Endothelial cell (in vitro differentiated cells): Measurements from ENCODE around the gene TBC1D8B. TPM values are rescaled to one million over a fixed set of nuclear protein-coding genes. Genes with fewer than 3 reads are reported as not detected.
"Not testable (repeated sequence)": the region's sequence is repeated elsewhere in the genome, so short reads cannot be mapped to it uniquely, and the experiment has no call there.

Experiments used
- DNase-seq: peaks from one replicate; pipeline ENCODE4 v3.0.0; 2021; ENCODE audit warnings: low spot score
- H3K27ac Mint-ChIP-seq: one replicate; pipeline ENCODE4 v1.8.0; 2021; ENCODE audit warnings: mixed read lengths, inconsistent platforms; ENCODE audit not compliant: unreplicated experiment
- H3K27me3 Mint-ChIP-seq: one replicate; pipeline ENCODE4 v1.8.0; 2021; ENCODE audit warnings: mild to moderate bottlenecking, moderate library complexity, mixed read lengths, inconsistent platforms; ENCODE audit not compliant: unreplicated experiment
- H3K36me3 Mint-ChIP-seq: one replicate; pipeline ENCODE4 v1.8.0; 2021; ENCODE audit warnings: mild to moderate bottlenecking, low read depth, mixed read lengths, inconsistent platforms; ENCODE audit not compliant: unreplicated experiment
- H3K4me1 Mint-ChIP-seq: one replicate; pipeline ENCODE4 v1.8.0; 2021; ENCODE audit warnings: mild to moderate bottlenecking, mixed read lengths, inconsistent platforms; ENCODE audit not compliant: unreplicated experiment
- H3K4me3 Mint-ChIP-seq: one replicate; pipeline ENCODE4 v1.8.0; 2021; ENCODE audit warnings: mild to moderate bottlenecking, mixed read lengths, inconsistent platforms; ENCODE audit not compliant: unreplicated experiment
- H3K9me3 Mint-ChIP-seq: one replicate; pipeline ENCODE4 v1.8.0; 2021; ENCODE audit warnings: mixed read lengths, inconsistent platforms; ENCODE audit not compliant: unreplicated experiment
- CTCF ChIP-seq: fragments of 200-600 bp; sonication (generic); IDR thresholded peaks from one replicate; pipeline ENCODE4 v1.5.0; 2021; ENCODE audit warnings: antibody characterized with exemption; ENCODE audit not compliant: unreplicated experiment
- total RNA-seq: library from RNA; stranded (reverse); fragmentation: NEBNext Ultra II Directional; extraction: Animal tissue kit (Norgen Biotek cat#: 25700); gene quantifications from one replicate; pipeline ENCODE4 v1.2.1, GENCODE V29; 2021; ENCODE audit not compliant: unreplicated experiment

Gene TBC1D8B
- total RNA-seq, 1 donor from 2014 or later, result 3.6 TPM

DNA sequence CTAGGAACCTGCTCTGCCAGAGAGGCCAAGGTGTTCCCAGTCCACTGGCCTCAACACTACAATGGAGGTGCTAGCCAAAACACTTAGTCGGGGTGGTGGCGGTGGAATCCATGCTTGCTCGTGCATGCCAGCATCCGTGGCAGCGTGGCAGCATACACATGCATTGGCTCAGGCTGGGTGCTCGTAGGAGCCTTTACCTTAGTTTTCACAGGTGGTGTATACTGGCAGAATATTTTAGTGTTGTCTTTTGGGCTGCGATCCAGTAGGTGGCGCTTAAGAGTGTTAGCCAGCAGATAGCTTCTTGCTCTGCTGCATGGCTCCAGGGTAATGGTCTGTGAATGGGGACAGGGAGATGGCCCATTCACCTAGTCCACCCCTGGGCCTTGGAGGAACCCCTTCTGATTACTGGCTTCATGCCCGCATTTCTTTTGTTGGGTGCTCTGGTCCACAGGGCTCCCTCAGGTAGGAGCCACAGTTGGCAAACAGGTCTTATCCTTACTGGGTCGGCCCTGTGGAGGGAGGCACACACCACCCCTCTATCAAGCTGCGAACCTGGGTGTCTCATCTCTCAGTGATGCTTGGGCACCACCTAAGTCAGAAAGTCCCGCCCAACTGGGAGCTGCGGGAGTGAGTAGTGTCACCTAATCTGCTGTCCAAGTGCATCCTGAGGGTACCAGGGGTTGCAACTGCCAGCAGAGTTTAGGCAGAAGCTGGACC lies 60.7 kb downstream of the TBC1D8B start:
- no peaks in the 10 kb centered on the region for H3K4me1 Mint-ChIP-seq
- peak; percentile 42 for TF ChIP-seq CTCF
- H3K4me3 Mint-ChIP-seq, result no peak overlapping the region
- no peak overlapping the region for H3K27ac Mint-ChIP-seq
- H3K27me3 Mint-ChIP-seq, result no peaks in the 10 kb centered on the region
- H3K9me3 Mint-ChIP-seq, result no peaks in the 10 kb centered on the region
- peak; percentile 18 for DNase-seq
- no peaks in the 10 kb centered on the region for H3K36me3 Mint-ChIP-seq

- no peaks in the 10 kb centered on the region for H3K9me3 Mint-ChIP-seq
- no peak overlapping the region for H3K4me3 Mint-ChIP-seq
- no peak for TF ChIP-seq CTCF
- no peak overlapping the region for H3K27ac Mint-ChIP-seq
- H3K27me3 Mint-ChIP-seq, result no peaks in the 10 kb centered on the region
- no peaks in the 10 kb centered on the region for H3K4me1 Mint-ChIP-seq
- DNase-seq, result no peak
- no peaks in the 10 kb centered on the region for H3K36me3 Mint-ChIP-seq
These were observed 61.2 kb downstream of the TBC1D8B start for GRCh38 chrX:106863697-106864096.

- DNase-seq, H3K27me3 Mint-ChIP-seq, H3K27ac Mint-ChIP-seq, H3K9me3 Mint-ChIP-seq, H3K36me3 Mint-ChIP-seq, H3K4me1 Mint-ChIP-seq, H3K4me3 Mint-ChIP-seq: not testable (repeated sequence)
These were observed 70.3 kb downstream of the TBC1D8B start for GRCh38 chrX:106872796-106873195.

DNA sequence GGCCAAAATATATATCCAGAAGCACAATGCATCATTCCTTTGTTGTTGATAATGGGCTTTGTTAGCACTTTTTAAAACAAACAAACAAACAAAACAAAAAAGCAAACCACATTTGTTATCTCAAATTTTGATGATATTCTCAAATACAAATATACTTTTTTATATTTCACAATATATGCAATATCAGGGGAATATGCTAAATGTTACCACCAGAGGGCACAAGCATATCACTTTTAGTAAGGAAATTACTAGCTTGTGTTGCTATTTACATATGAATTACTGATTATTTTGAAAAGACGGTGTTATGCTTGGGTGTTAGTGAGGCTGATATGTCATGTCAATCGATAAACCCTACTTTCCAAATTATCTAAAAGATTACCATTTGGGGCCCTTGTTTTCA lies 71.6 kb downstream of the TBC1D8B start:
- TF ChIP-seq CTCF, result peak; percentile 69

DNA sequence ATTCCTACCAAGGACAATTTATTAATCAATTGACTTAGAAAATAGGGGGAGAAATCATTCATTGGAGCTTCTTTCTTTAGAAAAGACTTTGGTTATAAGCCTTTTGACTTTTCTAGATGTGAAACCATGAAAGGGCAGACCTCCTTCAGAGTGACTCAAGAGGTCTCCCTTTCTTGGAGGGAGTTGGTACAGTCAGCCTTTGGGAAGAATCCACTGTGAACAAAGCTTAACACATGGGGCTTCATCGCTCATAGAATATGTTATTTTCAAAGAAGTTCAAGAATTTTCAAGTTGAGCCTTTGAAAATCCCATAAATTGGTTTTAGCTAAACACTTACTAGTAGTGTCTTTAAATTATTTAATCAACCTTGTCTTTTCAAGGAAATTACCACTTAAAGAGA lies 72.7 kb downstream of the TBC1D8B start:
- Mint-ChIP-seq H3K36me3 (no peaks in the 10 kb centered on the region), H3K4me3 (no peak overlapping the region), H3K4me1 (no peaks in the 10 kb centered on the region), H3K27ac (no peak overlapping the region), H3K9me3 (no peaks in the 10 kb centered on the region), H3K27me3 (no peaks in the 10 kb centered on the region)
- DNase-seq, result no peak
- TF ChIP-seq CTCF, result no peak

More for the DNA sequence above, 71.6 kb downstream of the TBC1D8B start:
- no peak overlapping the region for H3K4me3 Mint-ChIP-seq
- H3K4me1 Mint-ChIP-seq, result no peaks in the 10 kb centered on the region
- H3K36me3 Mint-ChIP-seq, result no peaks in the 10 kb centered on the region
- no peak overlapping the region for H3K27ac Mint-ChIP-seq
- no peak for DNase-seq
- H3K9me3 Mint-ChIP-seq, result no peaks in the 10 kb centered on the region
- no peaks in the 10 kb centered on the region for H3K27me3 Mint-ChIP-seq
